H1 (cell line): ENCODE results near the gene ISCA2. TPM values are rescaled to one million over a fixed set of nuclear protein-coding genes. Genes with fewer than 3 reads are reported as not detected.

Experiments used
- CTCF ChIA-PET: fragments of 300-600 bp; sonication (Branson Sonifier 250); formaldehyde crosslinking; loops from one replicate; lab custom pipeline; 2021; ENCODE audit not compliant: partially characterized antibody; lab: Charles Lee
- POLR2A ChIA-PET: fragments of 300-600 bp; sonication (Branson Sonifier 250); formaldehyde crosslinking; loops from one replicate; lab custom pipeline; 2021; ENCODE audit warnings: inconsistent platforms; ENCODE audit not compliant: partially characterized antibody; lab: Charles Lee
- DNase-seq, 2 experiments: peaks; one replicate each; pipeline versions ENCODE4 v3.0.0 to v3.0.0-alpha.2; 2010 to 2022; ENCODE audit warnings: low spot score in 2 of 2, low read depth in 1 of 2, mixed read lengths in 1 of 2
- FAIRE-seq: peaks from 2 replicates; lab custom pipeline; 2011; peaks lifted over from hg19 to GRCh38; lab: Jason Lieb, UNC
- H2AFZ ChIP-seq: 2 replicates; pipeline ENCODE4 v1.8.1; 2012; ENCODE audit warnings: low read length, inconsistent platforms
- H2AK5ac ChIP-seq: 2 replicates; pipeline ENCODE4 v1.6.1; 2013; ENCODE audit warnings: low read depth, low read length
- H2BK120ac ChIP-seq: replicated peaks from 2 replicates; pipeline ENCODE3; 2013; ENCODE audit warnings: low read depth, low read length, inconsistent platforms
- H2BK12ac ChIP-seq: 2 replicates; pipeline ENCODE4 v1.6.1; 2013; ENCODE audit warnings: low read depth, low read length
- H2BK15ac ChIP-seq: 2 replicates; pipeline ENCODE4 v1.6.1; 2013; ENCODE audit warnings: low read length
- H2BK20ac ChIP-seq: 2 replicates; pipeline ENCODE4 v1.6.1; 2013; ENCODE audit warnings: low read length
- H2BK5ac ChIP-seq: 2 replicates; pipeline ENCODE4 v1.6.1; 2013; ENCODE audit warnings: low read depth, low read length
- H3K14ac ChIP-seq: 2 replicates; pipeline ENCODE4 v1.6.1; 2013; ENCODE audit warnings: inconsistent platforms; ENCODE audit not compliant: insufficient read length
- H3K18ac ChIP-seq: 2 replicates; pipeline ENCODE4 v1.6.1; 2013; ENCODE audit warnings: low read length; ENCODE audit errors: extremely low read depth
- H3K23ac ChIP-seq: 2 replicates; pipeline ENCODE4 v1.6.1; 2013; ENCODE audit warnings: inconsistent platforms; ENCODE audit not compliant: insufficient read length
- H3K23me2 ChIP-seq: 2 replicates; pipeline ENCODE4 v1.6.1; 2013; ENCODE audit warnings: low read depth, low read length
- H3K27ac ChIP-seq: 2 replicates; pipeline ENCODE4 v1.6.1; 2011; ENCODE audit warnings: low read depth, low read length, inconsistent platforms
- H3K27me3 ChIP-seq, 4 experiments: replicated peaks in 1 of 4; 1 replicate in 1 of 4; 2 replicates in 3 of 4; pipeline versions ENCODE4 v1.6.1 to v1.8.1; 2011 to 2013; ENCODE audit warnings: low read length in 3 of 4, mild to moderate bottlenecking in 3 of 4, inconsistent platforms in 2 of 4, mixed read lengths in 2 of 4, moderate library complexity in 1 of 4; ENCODE audit not compliant: control insufficient read depth in 3 of 4, insufficient read depth in 3 of 4; ENCODE audit errors: extremely low read depth in 1 of 4
- H3K36me3 ChIP-seq, 4 experiments: 2 replicates each; pipeline versions ENCODE4 v1.6.1 to v1.8.1; 2011 to 2013; ENCODE audit warnings: mild to moderate bottlenecking in 4 of 4, low read length in 3 of 4, moderate library complexity in 2 of 4, control low read depth in 1 of 4, inconsistent platforms in 1 of 4; ENCODE audit not compliant: insufficient read depth in 4 of 4, control insufficient read depth in 2 of 4
- H3K4ac ChIP-seq: replicated peaks from 2 replicates; pipeline ENCODE3; 2013; ENCODE audit warnings: low read length, low read depth, mixed read lengths, inconsistent platforms; ENCODE audit not compliant: insufficient read length
- H3K4me1 ChIP-seq, 4 experiments: replicated peaks in 1 of 4; 1 replicate in 1 of 4; 2 replicates in 3 of 4; pipeline versions ENCODE4 v1.6.1 to v1.8.1; 2011 to 2013; ENCODE audit warnings: low read length in 3 of 4, inconsistent platforms in 2 of 4, mixed read lengths in 1 of 4; ENCODE audit not compliant: insufficient read depth in 4 of 4, control insufficient read depth in 3 of 4
- H3K4me2 ChIP-seq, 2 experiments: 2 replicates each; pipeline versions ENCODE4 v1.6.1 to v1.8.1; 2011 to 2013; ENCODE audit warnings: low read depth in 2 of 2, low read length in 2 of 2, control low read depth in 1 of 2, inconsistent platforms in 1 of 2, mild to moderate bottlenecking in 1 of 2; ENCODE audit not compliant: insufficient read depth in 1 of 2
- H3K4me3 ChIP-seq, 4 experiments: fragments of 200-600, 300-600 bp in 1 of 4; sonication (generic), shearing (Covaris generic), sonication (Bioruptor Twin) in 1 of 4; 2 replicates each; pipeline versions ENCODE4 v1.5.1 to v1.8.1; 2011 to 2016; ENCODE audit warnings: low read length in 4 of 4, low read depth in 3 of 4, control low read depth in 2 of 4, inconsistent platforms in 2 of 4, mild to moderate bottlenecking in 2 of 4, mixed read lengths in 1 of 4, moderate library complexity in 1 of 4; ENCODE audit not compliant: insufficient read depth in 2 of 4; ENCODE audit errors: extremely low read depth in 1 of 4
- H3K56ac ChIP-seq: replicated peaks from 2 replicates; pipeline ENCODE3; 2013; ENCODE audit warnings: low read depth, mild to moderate bottlenecking, mixed read lengths, low read length, inconsistent platforms; ENCODE audit not compliant: insufficient read length
- H3K79me1 ChIP-seq: 2 replicates; pipeline ENCODE4 v1.6.1; 2013; ENCODE audit warnings: low read depth, low read length, control low read depth
- H3K79me2 ChIP-seq, 2 experiments: 2 replicates each; pipeline versions ENCODE4 v1.6.1 to v1.8.1; 2012 to 2013; ENCODE audit warnings: low read length in 2 of 2, mild to moderate bottlenecking in 2 of 2, inconsistent platforms in 1 of 2; ENCODE audit not compliant: insufficient read depth in 2 of 2, control insufficient read depth in 1 of 2
- H3K9ac ChIP-seq, 4 experiments: replicated peaks in 1 of 4; 1 replicate in 1 of 4; 2 replicates in 3 of 4; pipeline versions ENCODE4 v1.6.1 to v1.8.1; 2011 to 2013; ENCODE audit warnings: low read depth in 3 of 4, low read length in 3 of 4, control low read depth in 2 of 4, mild to moderate bottlenecking in 2 of 4, moderate library complexity in 2 of 4, inconsistent platforms in 1 of 4; ENCODE audit errors: extremely low read depth in 1 of 4
- H3K9me3 ChIP-seq, 2 experiments: 2 replicates each; pipeline versions ENCODE4 v1.6.1 to v1.8.1; 2012 to 2013; ENCODE audit warnings: mild to moderate bottlenecking in 2 of 2, moderate library complexity in 2 of 2, control low read depth in 1 of 2, inconsistent platforms in 1 of 2, low read depth in 1 of 2, low read length in 1 of 2, mixed read lengths in 1 of 2; ENCODE audit not compliant: insufficient read depth in 2 of 2
- H4K20me1 ChIP-seq, 2 experiments: replicated peaks in 1 of 2; 2 replicates each; pipeline versions ENCODE3 to v1.8.1; 2011 to 2013; ENCODE audit warnings: inconsistent platforms in 2 of 2, low read length in 2 of 2, mild to moderate bottlenecking in 1 of 2; ENCODE audit not compliant: insufficient read depth in 2 of 2, control insufficient read depth in 1 of 2
- H4K5ac ChIP-seq: 2 replicates; pipeline ENCODE4 v1.6.1; 2013; ENCODE audit warnings: low read length, low read depth, mixed read lengths, inconsistent platforms; ENCODE audit not compliant: insufficient read length
- H4K8ac ChIP-seq: 2 replicates; pipeline ENCODE4 v1.8.0; 2013; ENCODE audit warnings: mild to moderate bottlenecking, moderate library complexity, low read length, inconsistent platforms; ENCODE audit not compliant: insufficient read depth; ENCODE audit errors: extremely low read depth
- H4K91ac ChIP-seq: replicated peaks from 2 replicates; pipeline ENCODE3; 2013; ENCODE audit warnings: low read length, mixed read lengths, inconsistent platforms; ENCODE audit not compliant: insufficient read length
- BCL11A ChIP-seq, 2 experiments: IDR thresholded peaks; one replicate each; pipeline ENCODE4 v1.6.1; 2011; ENCODE audit warnings: low read depth in 2 of 2, low read length in 2 of 2, mild to moderate bottlenecking in 2 of 2
- PHF8 ChIP-seq: fragments of 200-600 bp; sonication (generic); conservative IDR thresholded peaks from 2 replicates; pipeline ENCODE4 v1.7.1; 2012; ENCODE audit warnings: low read depth, mild to moderate bottlenecking, inconsistent platforms, low read length, moderate library complexity
- POLR2AphosphoS5 ChIP-seq: IDR thresholded peaks from 2 replicates; pipeline ENCODE4 v1.6.1; 2011; ENCODE audit warnings: low read depth, low read length
- SIN3A ChIP-seq, 2 experiments: IDR thresholded peaks in 1 of 2; conservative IDR thresholded peaks in 1 of 2; 2 replicates each; pipeline ENCODE4 v1.6.1; 2011 to 2012; ENCODE audit warnings: low read length in 2 of 2, improper control_type of control experiment in 1 of 2, low read depth in 1 of 2, mild to moderate bottlenecking in 1 of 2
- SP4 ChIP-seq: IDR thresholded peaks from 2 replicates; pipeline ENCODE4 v1.6.1; 2012; ENCODE audit warnings: low read length, inconsistent platforms
- SRF ChIP-seq: IDR thresholded peaks from 2 replicates; pipeline ENCODE4 v1.6.1; 2011; ENCODE audit warnings: mild to moderate bottlenecking, low read depth, low read length, moderate library complexity
- TAF1 ChIP-seq: IDR thresholded peaks from 2 replicates; pipeline ENCODE4 v1.6.1; 2011; ENCODE audit warnings: mild to moderate bottlenecking, low read depth, low read length
- TAF7 ChIP-seq: optimal IDR thresholded peaks from 2 replicates; pipeline ENCODE3; 2011; ENCODE audit warnings: low read depth, mild to moderate bottlenecking, inconsistent platforms, low read length, moderate library complexity, borderline replicate concordance
- TBP ChIP-seq: IDR thresholded peaks from 2 replicates; pipeline ENCODE4 v1.6.1; 2011; ENCODE audit warnings: low read depth, low read length, improper control_type of control experiment
- TEAD4 ChIP-seq: IDR thresholded peaks from 2 replicates; pipeline ENCODE4 v1.6.1; 2012; ENCODE audit warnings: low read depth, low read length, inconsistent platforms, mixed read lengths
- WGBS, 2 experiments: shearing (Covaris generic) in 1 of 2; methylation state at CpG; one replicate each; pipeline versions ENCODE4 v1.1.6 to v1.1.7; 2013 to 2015; ENCODE audit warnings: low lambda C conversion rate in 2 of 2, mixed read lengths in 2 of 2, inconsistent platforms in 1 of 2, low coverage in 1 of 2, missing lambda C conversion rate in 1 of 2; ENCODE audit not compliant: insufficient replicate concordance in 2 of 2, insufficient coverage in 1 of 2, insufficient read length in 1 of 2; ENCODE audit errors: extremely low coverage in 1 of 2, missing lambda C conversion rate in 1 of 2; 5-methylcytosine and 5-hydroxymethylcytosine counted together
- polyA plus RNA-seq, 7 experiments: library from polyadenylated mRNA; depleted of rRNA in 3 of 7; stranded (reverse) in 5 of 7; unstranded in 2 of 7; fragments of >200 nt in 5 of 7; fragments of 200-250 nt in 2 of 7; gene quantifications; 1 replicate in 5 of 7; 2 replicates in 1 of 7; 4 replicates in 1 of 7; pipeline versions ENCODE4 v1.2.1 to v1.2.3, GENCODE V29; 2011 to 2013; ENCODE audit warnings: missing spikeins in 2 of 7, mixed read lengths in 2 of 7
- total RNA-seq: library from RNA; stranded (reverse); fragmentation: NEBNext Ultra II Directional; extraction: Animal tissue kit (Norgen Biotek cat#: 25700); gene quantifications from 2 replicates; pipeline ENCODE4 v1.2.1, GENCODE V29; 2021
- TF ChIP-seq, protein P1 (sequence below): IDR thresholded peaks from 2 replicates; pipeline ENCODE4 v1.6.1; 2011; ENCODE audit warnings: low read length, improper control_type of control experiment

The ISCA2 gene
- total and polyA plus RNA-seq, 2 of the 8 experiments (the other 6 are each of a cell fraction or from before 2014, with no cell fraction given), result 43.5 to 78.6 TPM

GRCh38 chr14:74492776-74493342 is 706 bp upstream of the ISCA2 start, which contains the start of gene NPC2:
TSS of gene NPC2 (minus strand) at chr14:74493305. CDS start at chr14:74493274, 31 bp downstream.
- no peak within 1 kb of the TSS for H2AK5ac ChIP-seq
- peaks cover 12% of the 10 kb centered on the region for H3K23me2 ChIP-seq
- ChIA-PET POLR2A (interaction anchor here (0.7 to 2.4 kb wide), 10 partner anchors 12 to 279 kb away, joined by 3 to 8 read pairs (median 4); partner anchors contain the start of gene ABCD4), CTCF (interaction anchor here (0.7 to 3.5 kb wide), 5 partner anchors 9 to 145 kb away, joined by 3 to 13 read pairs (median 3); partner anchors contain the start of gene VRTN)
- H3K9me3 ChIP-seq, result no peaks in the 10 kb centered on the region
- peak within 1 kb of the TSS; percentile 85 to 89 for H3K4me2 ChIP-seq
- H3K79me2 ChIP-seq, result peaks cover 0 to 55% of the 10 kb centered on the region in 2 experiments; a peak in 3 of 4 replicates
- H3K27ac ChIP-seq, result peak within 1 kb of the TSS; percentile 86
- peak within 1 kb of the TSS; percentile 95; the same call in 1 of the 2 replicates for H4K8ac ChIP-seq
- H3K27me3 ChIP-seq, result no peaks in the 10 kb centered on the region
- H4K20me1 ChIP-seq, result peaks cover 0 to 6% of the 10 kb centered on the region in 2 experiments
- peaks cover 7% of the 10 kb centered on the region for H3K79me1 ChIP-seq
- no peak within 1 kb of the TSS for H3K4ac ChIP-seq
- H4K91ac ChIP-seq, result peak within 1 kb of the TSS; percentile 83
- peak within 1 kb of the TSS; percentile 73 to 99 (median 95) for H3K4me3 ChIP-seq
- WGBS, 2 experiments, result 2% methylated on average over 30 of the region's 35 CpGs; no CpG with 5 or more reads in 1 of the 2 experiments
- H2BK12ac ChIP-seq, result peak within 1 kb of the TSS; percentile 88; the same call in 1 of the 2 replicates
- H2BK20ac ChIP-seq, result no peak within 1 kb of the TSS
- peak within 1 kb of the TSS; percentile 68; the same call in 1 of the 2 replicates for H2AFZ ChIP-seq
- peaks cover 0 to 9% (median 2%) of the 10 kb centered on the region in 4 experiments; a peak in 2 of 8 replicates for H3K36me3 ChIP-seq
- H3K9ac ChIP-seq, result peak within 1 kb of the TSS; percentile 87 to 92 (median 88)
- H2BK5ac ChIP-seq, result peak within 1 kb of the TSS; percentile 95
- FAIRE-seq, result no peak
- H2BK15ac ChIP-seq, result no peak within 1 kb of the TSS
- no peak within 1 kb of the TSS for H3K23ac ChIP-seq
- no peak within 1 kb of the TSS for H3K14ac ChIP-seq
- no peak within 1 kb of the TSS for H3K56ac ChIP-seq
- peak within 1 kb of the TSS; percentile 94 for H3K18ac ChIP-seq
- peak within 1 kb of the TSS; percentile 89 for H4K5ac ChIP-seq
- peaks cover 0 to 6% (median 2%) of the 10 kb centered on the region in 4 experiments; a peak in 4 of 7 replicates for H3K4me1 ChIP-seq
- DNase-seq, result no peak
- H2BK120ac ChIP-seq, result no peak within 1 kb of the TSS
- TF ChIP-seq POLR2AphosphoS5 (peak; percentile 86), TAF7 (peak; percentile 66), PHF8 (peak; percentile 66), SP4 (no peak), TAF1 (peak; percentile 79), TEAD4 (peak; percentile 60), TBP (peak; percentile 64; the same call in 1 of the 2 replicates), SRF (no peak), BCL11A (IDR thresholded peaks at IDR 0.05; ENCODE audit: low read depth in 2 of 2, low read length in 2 of 2) (no peak), SIN3A (conservative IDR thresholded peaks at IDR 0.05 in 1 of 2, IDR thresholded peaks at IDR 0.05 in 1 of 2; ENCODE audit: low read depth in 1 of 2, low read length in 2 of 2) (peak in 1 of 2 experiments; percentile 91; a peak in 2 of 4 replicates)
- TF ChIP-seq, protein P1, sequence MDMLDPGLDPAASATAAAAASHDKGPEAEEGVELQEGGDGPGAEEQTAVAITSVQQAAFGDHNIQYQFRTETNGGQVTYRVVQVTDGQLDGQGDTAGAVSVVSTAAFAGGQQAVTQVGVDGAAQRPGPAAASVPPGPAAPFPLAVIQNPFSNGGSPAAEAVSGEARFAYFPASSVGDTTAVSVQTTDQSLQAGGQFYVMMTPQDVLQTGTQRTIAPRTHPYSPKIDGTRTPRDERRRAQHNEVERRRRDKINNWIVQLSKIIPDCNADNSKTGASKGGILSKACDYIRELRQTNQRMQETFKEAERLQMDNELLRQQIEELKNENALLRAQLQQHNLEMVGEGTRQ, result no peak
